ENCODE measurements around the gene CCL21. TPM values are rescaled to one million over a fixed set of nuclear protein-coding genes. Genes with fewer than 3 reads are reported as not detected.

The CCL21 gene
- total and polyA plus RNA-seq, 2 of the 13 experiments (the other 11 are each of a cell fraction or from before 2014, with no cell fraction given), result not detected

- 47% methylated on average over 4 of the region's 4 CpGs for WGBS (ENCODE audit: low lambda C conversion rate)
- DNase-seq (ENCODE audit: low spot score), result no peak
- H3K4me2 ChIP-seq (ENCODE audit: low read depth, low read length), result no peak within 1 kb of the TSS
- TF ChIP-seq DNMT3B (CRISPR knock-in tag; conservative IDR thresholded peaks at IDR 0.05) (no peak), SKIL (CRISPR knock-in tag; IDR thresholded peaks at IDR 0.05; ENCODE audit: borderline replicate concordance) (no peak), NR1H2 (CRISPR knock-in tag; IDR thresholded peaks at IDR 0.05; ENCODE audit: borderline replicate concordance, low read depth) (no peak), GLI4 (CRISPR knock-in tag; IDR thresholded peaks at IDR 0.05; ENCODE audit: borderline replicate concordance) (no peak), TOE1 (CRISPR knock-in tag; IDR thresholded peaks at IDR 0.05) (no peak), SP5 (CRISPR knock-in tag; IDR thresholded peaks at IDR 0.05; ENCODE audit: borderline replicate concordance, low read depth) (no peak), PLSCR1 (CRISPR knock-in tag; IDR thresholded peaks at IDR 0.05; ENCODE audit: borderline replicate concordance) (no peak), TAF15 (IDR thresholded peaks at IDR 0.05; ENCODE audit: low read depth, low read length, poor library complexity, severe bottlenecking) (no peak), NONO (IDR thresholded peaks at IDR 0.05) (no peak), NONO (CRISPR knock-in tag; conservative IDR thresholded peaks at IDR 0.05) (no peak)
- in situ Hi-C loops (cut with HindIII; ENCODE audit: extremely low pct_ligation_motif_present, low pct_unique_long_range_greater_than_20kb) (no loop called here), intact Hi-C loops (cut with micrococcal nuclease; ENCODE audit: unreplicated experiment) (no loop called here)
- ChIA-PET POLR2A (interaction anchor here (1.3 to 4.9 kb wide), 2 partner anchors 10 to 16 kb away, joined by 4 to 40 read pairs; partner anchors contain the start of genes GALT and IL11RA), CTCF (ENCODE audit: low intra/inter-chr PET ratio, low total read pairs) (no interaction called here)
- H3K4me3 ChIP-seq (replicated peaks in 1 of 3; ENCODE audit: insufficient read depth in 1 of 3, low read depth in 2 of 3, low read length in 3 of 3), result no peak within 1 kb of the TSS
- H3K4me1 ChIP-seq (ENCODE audit: insufficient read depth, low read length), result peaks cover 24% of the 10 kb centered on the region
- no peaks in the 10 kb centered on the region for H3K27me3 ChIP-seq (ENCODE audit: control insufficient read depth in 1 of 2, insufficient read depth in 2 of 2, low read length in 2 of 2)
- H3K9ac ChIP-seq (ENCODE audit: insufficient read depth, low read depth, low read length), result no peak within 1 kb of the TSS
- FAIRE-seq, result no peak
- H3K36me3 ChIP-seq (replicated peaks in 1 of 2; ENCODE audit: control insufficient read depth in 1 of 2, insufficient read depth in 2 of 2, low read length in 2 of 2), result no peaks in the 10 kb centered on the region
- H2AFZ ChIP-seq (ENCODE audit: low read length), result no peak within 1 kb of the TSS
- ATAC-seq, result no peak
- BruUV-seq (replicated peaks), result no TSS peak
- no peaks in the 10 kb centered on the region for H3K9me3 ChIP-seq (ENCODE audit: low read length)
- H4K20me1 ChIP-seq (ENCODE audit: insufficient read depth, low read length), result no peaks in the 10 kb centered on the region
- no peaks in the 10 kb centered on the region for H3K79me2 ChIP-seq (ENCODE audit: insufficient read depth, low read length)
- no peak within 1 kb of the TSS for H3K27ac ChIP-seq (ENCODE audit: extremely low read length, insufficient read depth, low read length)
Measured at GRCh38 chr9:34662526-34663302, 47.2 kb downstream of the CCL21 start, which contains the start of gene CCL27. Gene CCL27 (minus strand): TSS chr9:34662657. CDS start chr9:34662633, 24 bp downstream.
